HG02623 (cell line): ENCODE measurements around the gene BMF.

Source experiments
- ATAC-seq: cut with Tn5 transposase; IDR thresholded peaks from one replicate; pipeline ENCODE4 v1.9.1; 2021; ENCODE audit warnings: moderate library complexity; ENCODE audit not compliant: unreplicated experiment

Gene BMF

GRCh38 chr15:40067921-40068624, 40.6 kb downstream of the BMF start:
- ATAC-seq: no peak

- ATAC-seq: no peak
These were observed 42.1 kb downstream of the BMF start for GRCh38 chr15:40066589-40066988.

- no peak for ATAC-seq
These were observed 43.5 kb downstream of the BMF start for GRCh38 chr15:40065166-40065565.

- ATAC-seq: peak; percentile 52
These were observed 44.3 kb downstream of the BMF start for GRCh38 chr15:40064231-40064894.

GRCh38 chr15:40063563-40064011, 45.1 kb downstream of the BMF start:
- ATAC-seq: no peak

- ATAC-seq: no peak
These were observed 45.7 kb downstream of the BMF start for GRCh38 chr15:40062816-40063562.

GRCh38 chr15:40061212-40061901, 47.3 kb downstream of the BMF start:
- no peak for ATAC-seq

GRCh38 chr15:40060236-40060961, 48.3 kb downstream of the BMF start:
- no peak for ATAC-seq

GRCh38 chr15:40059821-40060220, 48.9 kb downstream of the BMF start:
- no peak for ATAC-seq

GRCh38 chr15:40058476-40059140, 50.1 kb downstream of the BMF start:
- no peak for ATAC-seq

- no peak for ATAC-seq
These were observed 52.9 kb downstream of the BMF start for GRCh38 chr15:40055576-40056293.

GRCh38 chr15:40054855-40055575, 53.7 kb downstream of the BMF start:
- ATAC-seq: peak; percentile 78

GRCh38 chr15:40054605-40054854, 54.1 kb downstream of the BMF start:
- peak; percentile 51 for ATAC-seq

GRCh38 chr15:40053831-40054604, 54.7 kb downstream of the BMF start:
- ATAC-seq: peak; percentile 34

GRCh38 chr15:40053079-40053830, 55.4 kb downstream of the BMF start:
- no peak for ATAC-seq

GRCh38 chr15:40052604-40053003, 56.1 kb downstream of the BMF start:
- ATAC-seq: no peak

- no peak for ATAC-seq
These were observed 56.9 kb downstream of the BMF start for GRCh38 chr15:40051616-40052415.
